ENCODE data around the gene MYF6. TPM values are rescaled to one million over a fixed set of nuclear protein-coding genes. Genes with fewer than 3 reads are reported as not detected.
"Not testable (repeated sequence)": the region's sequence is repeated elsewhere in the genome, so short reads cannot be mapped to it uniquely, and the experiment has no call there.

MYF6 gene
- total RNA-seq: not detected

DNA sequence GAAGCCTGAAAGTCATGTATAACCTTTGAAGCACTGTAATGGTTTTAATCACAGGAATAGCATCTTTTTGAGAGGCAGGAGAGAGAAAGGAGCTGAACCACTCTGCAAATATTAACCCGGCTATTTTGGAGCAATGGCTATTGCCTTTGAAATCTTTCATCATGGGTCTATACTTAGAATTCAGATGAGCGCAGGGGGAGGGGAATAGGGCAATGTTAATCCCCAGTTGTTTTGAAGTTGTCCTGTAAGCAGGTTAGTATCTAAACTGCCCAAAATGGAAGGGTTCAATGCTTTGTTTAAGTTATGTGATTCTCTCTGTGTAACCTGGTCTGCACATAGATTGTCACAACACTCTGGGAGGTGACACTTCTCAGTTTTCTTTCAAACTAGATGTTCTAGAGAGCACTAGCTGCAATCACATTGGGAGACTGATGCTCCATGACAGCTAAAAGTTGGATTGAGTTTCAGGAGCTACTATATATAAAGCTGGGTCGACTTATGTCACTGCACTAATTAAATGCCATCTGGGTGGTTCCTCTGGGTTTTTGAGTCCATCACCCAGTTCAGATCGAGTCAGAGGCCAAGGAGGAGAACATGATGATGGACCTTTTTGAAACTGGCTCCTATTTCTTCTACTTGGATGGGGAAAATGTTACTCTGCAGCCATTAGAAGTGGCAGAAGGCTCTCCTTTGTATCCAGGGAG lies at the start of gene MYF6:
Gene MYF6, plus strand, starts transcription at position 509 of the 704 bp plus-strand sequence. Its CDS starts 86 bp downstream, at position 595.
- Mint-ChIP-seq H3K4me1 (ENCODE audit: low read depth) (peaks cover 3% of the 10 kb centered on the region), H3K27me3 (ENCODE audit: low read depth) (peaks cover 22% of the 10 kb centered on the region), H3K4me3 (no peak within 1 kb of the TSS), H3K36me3 (ENCODE audit: low read depth) (no peaks in the 10 kb centered on the region), H3K27ac (no peak within 1 kb of the TSS), H3K9me3 (ENCODE audit: insufficient read depth) (no peaks in the 10 kb centered on the region)
- POLR2A ChIA-PET: no interaction called here
- DNase-seq: no peak
- CTCF ChIA-PET: interaction anchor here (0.9 kb wide), 1 partner anchor 780 kb away, joined by 3 read pairs; no protein-coding TSS in a partner anchor
- ATAC-seq: no peak

DNA sequence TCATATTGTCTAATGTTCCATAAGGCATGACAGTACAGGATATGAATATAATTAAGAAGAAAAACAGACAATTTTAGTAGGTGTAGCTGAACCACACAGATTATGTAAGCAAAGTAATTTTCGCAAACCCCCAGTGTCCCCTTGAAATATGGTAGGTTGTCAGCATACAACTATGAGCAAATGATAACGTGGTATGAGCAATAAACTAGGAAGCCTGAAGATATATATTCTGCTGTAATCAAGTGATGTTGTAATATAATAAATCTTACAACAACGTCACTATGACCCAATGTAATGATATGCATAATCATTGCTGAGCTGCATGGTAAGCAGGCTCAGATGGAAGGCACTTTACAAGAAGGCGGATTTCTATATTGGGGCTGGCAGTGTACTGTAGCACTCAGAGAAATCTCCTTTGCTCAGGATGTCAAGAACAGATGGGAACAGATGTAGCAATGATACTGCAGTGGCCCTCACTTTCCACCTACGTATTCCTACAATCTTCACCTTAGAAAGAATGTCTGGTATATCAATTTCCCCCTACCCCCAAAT lies 47.8 kb upstream of the MYF6 start:
- POLR2A ChIA-PET: no interaction called here
- Mint-ChIP-seq H3K36me3 (ENCODE audit: low read depth) (no peaks in the 10 kb centered on the region), H3K9me3 (ENCODE audit: insufficient read depth) (no peaks in the 10 kb centered on the region), H3K4me3 (no peak overlapping the region), H3K27me3 (ENCODE audit: low read depth) (no peaks in the 10 kb centered on the region), H3K4me1 (ENCODE audit: low read depth) (no peaks in the 10 kb centered on the region), H3K27ac (no peak overlapping the region)
- no peak for DNase-seq
- ATAC-seq: no peak
- CTCF ChIA-PET: no interaction called here

DNA sequence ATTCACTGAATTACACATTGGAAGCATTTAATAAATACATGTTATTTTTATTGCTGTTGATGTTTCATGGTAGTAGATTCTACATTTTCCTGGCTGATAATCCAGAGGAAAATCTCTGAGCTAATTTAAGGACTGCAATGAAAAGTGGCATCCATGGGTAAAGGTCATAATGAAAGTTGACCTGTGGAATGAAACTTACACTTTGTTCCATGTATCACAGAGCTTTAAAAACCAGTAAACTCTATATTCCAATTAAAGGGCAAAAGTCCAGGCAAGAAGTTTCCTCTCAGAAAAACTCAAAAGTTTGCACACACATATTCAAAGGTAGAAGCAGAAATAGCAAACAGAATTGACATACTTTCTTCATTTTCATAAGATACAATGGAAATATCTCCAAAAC lies 44.8 kb upstream of the MYF6 start:
- Mint-ChIP-seq H3K27me3 (ENCODE audit: low read depth) (no peaks in the 10 kb centered on the region), H3K9me3 (ENCODE audit: insufficient read depth) (peaks cover 7% of the 10 kb centered on the region), H3K36me3 (ENCODE audit: low read depth) (no peaks in the 10 kb centered on the region), H3K27ac (no peak overlapping the region), H3K4me1 (ENCODE audit: low read depth) (no peaks in the 10 kb centered on the region), H3K4me3 (no peak overlapping the region)
- no peak for DNase-seq
- POLR2A ChIA-PET: no interaction called here
- no peak for ATAC-seq
- CTCF ChIA-PET: no interaction called here

DNA sequence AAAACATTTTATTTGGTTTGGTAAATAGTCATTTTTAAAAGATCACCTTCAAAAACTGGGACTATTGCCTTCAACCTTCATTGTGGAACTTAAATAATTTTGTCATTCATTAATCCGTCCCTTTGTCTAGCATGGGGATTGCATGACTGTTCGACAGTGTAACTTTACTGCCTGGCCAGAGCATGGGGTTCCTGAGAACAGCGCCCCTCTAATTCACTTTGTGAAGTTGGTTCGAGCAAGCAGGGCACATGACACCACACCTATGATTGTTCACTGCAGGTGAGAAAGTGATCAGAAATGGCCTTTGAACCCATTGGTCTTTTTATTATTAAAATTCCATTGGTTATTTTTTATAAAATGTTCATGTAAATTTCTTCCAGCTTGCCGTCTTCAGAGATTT lies 37.2 kb upstream of the MYF6 start:
- Mint-ChIP-seq H3K27ac (no peak overlapping the region), H3K4me1 (ENCODE audit: low read depth) (no peaks in the 10 kb centered on the region), H3K27me3 (ENCODE audit: low read depth) (no peaks in the 10 kb centered on the region), H3K36me3 (ENCODE audit: low read depth) (no peaks in the 10 kb centered on the region), H3K9me3 (ENCODE audit: insufficient read depth) (peaks cover 7% of the 10 kb centered on the region), H3K4me3 (no peak overlapping the region)
- CTCF ChIA-PET: no interaction called here
- POLR2A ChIA-PET: no interaction called here
- DNase-seq (no peak), ATAC-seq (no peak)

DNA sequence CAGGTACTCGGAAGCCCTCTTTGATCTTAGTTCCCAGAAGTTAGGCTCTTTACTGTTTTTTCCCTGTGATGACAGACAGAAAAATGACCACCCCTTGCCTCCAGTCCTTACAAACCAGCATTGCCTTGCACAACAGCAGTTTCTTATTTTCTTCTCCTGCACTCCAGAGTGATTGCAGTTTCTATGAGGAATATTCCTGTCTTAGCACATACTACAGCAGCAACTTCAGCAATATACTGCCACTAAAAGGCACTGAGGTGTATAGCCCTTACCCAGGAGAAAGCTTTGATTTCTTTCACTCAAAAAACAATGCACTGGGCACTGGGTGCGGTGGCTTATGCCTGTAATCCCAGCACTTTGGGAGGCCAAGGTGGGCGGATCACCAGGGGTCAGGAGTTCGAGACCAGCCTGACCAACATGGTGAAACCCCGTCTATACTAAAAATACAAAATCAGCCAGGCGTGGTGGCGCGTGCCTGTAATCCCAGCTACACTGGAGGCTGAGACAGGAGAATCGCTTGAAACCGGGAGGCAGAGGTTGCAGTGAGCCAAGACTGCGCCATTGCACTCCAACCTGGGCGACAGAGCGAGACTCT lies 31.3 kb upstream of the MYF6 start:
- H3K27ac Mint-ChIP-seq; H3K36me3 Mint-ChIP-seq (ENCODE audit: low read depth); DNase-seq; POLR2A ChIA-PET; H3K27me3 Mint-ChIP-seq (ENCODE audit: low read depth); H3K4me1 Mint-ChIP-seq (ENCODE audit: low read depth); H3K9me3 Mint-ChIP-seq (ENCODE audit: insufficient read depth); CTCF ChIA-PET; H3K4me3 Mint-ChIP-seq; ATAC-seq: not testable (repeated sequence)

DNA sequence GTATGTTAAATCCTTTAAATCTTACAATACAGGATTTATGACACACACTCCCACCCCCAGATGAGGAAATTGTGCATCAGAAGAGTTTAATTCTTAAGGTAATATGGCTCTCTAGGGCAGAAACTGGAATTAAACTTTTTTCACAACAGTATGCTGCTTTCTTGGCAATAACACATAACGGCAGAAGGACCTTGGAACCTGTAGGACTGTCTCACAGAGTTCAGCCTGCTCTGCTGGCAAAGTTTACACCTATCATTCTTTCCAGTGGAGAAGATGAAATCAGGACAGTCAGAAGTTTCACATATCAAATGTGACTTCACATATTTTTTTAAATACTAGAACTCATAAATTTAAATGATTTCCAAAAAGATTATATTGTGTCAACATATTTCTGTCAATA lies 30.6 kb upstream of the MYF6 start:
- Mint-ChIP-seq H3K27me3 (ENCODE audit: low read depth) (no peaks in the 10 kb centered on the region), H3K27ac (no peak overlapping the region), H3K4me3 (no peak overlapping the region), H3K9me3 (ENCODE audit: insufficient read depth) (no peaks in the 10 kb centered on the region), H3K36me3 (ENCODE audit: low read depth) (no peaks in the 10 kb centered on the region), H3K4me1 (ENCODE audit: low read depth) (no peaks in the 10 kb centered on the region)
- POLR2A ChIA-PET: no interaction called here
- ATAC-seq (no peak), DNase-seq (no peak)
- CTCF ChIA-PET: no interaction called here

DNA sequence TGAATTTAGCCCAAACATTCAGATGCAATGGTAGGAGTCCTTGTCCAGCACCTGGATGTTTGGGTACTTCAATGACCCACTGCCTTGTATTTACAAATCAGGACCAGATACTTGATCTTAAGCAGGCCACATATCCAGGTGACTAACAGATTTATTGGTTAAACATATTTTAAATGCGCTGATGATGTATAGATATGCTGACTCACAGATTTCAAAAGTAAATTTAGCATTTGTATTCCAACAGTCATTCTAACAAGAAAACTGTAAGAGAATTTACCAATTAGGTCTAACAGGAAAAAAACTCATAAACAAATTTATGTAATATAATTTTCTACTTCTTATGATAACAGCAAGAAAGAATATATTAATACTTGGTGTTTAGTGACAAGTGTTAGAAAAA lies 29.4 kb upstream of the MYF6 start:
- H3K4me1 Mint-ChIP-seq (ENCODE audit: low read depth): no peaks in the 10 kb centered on the region
- H3K9me3 Mint-ChIP-seq (ENCODE audit: insufficient read depth): no peaks in the 10 kb centered on the region
- ChIA-PET CTCF (no interaction called here), POLR2A (no interaction called here)
- H3K27me3 Mint-ChIP-seq (ENCODE audit: low read depth): no peaks in the 10 kb centered on the region
- no peak overlapping the region for H3K4me3 Mint-ChIP-seq
- DNase-seq (no peak), ATAC-seq (no peak)
- no peak overlapping the region for H3K27ac Mint-ChIP-seq
- H3K36me3 Mint-ChIP-seq (ENCODE audit: low read depth): no peaks in the 10 kb centered on the region

DNA sequence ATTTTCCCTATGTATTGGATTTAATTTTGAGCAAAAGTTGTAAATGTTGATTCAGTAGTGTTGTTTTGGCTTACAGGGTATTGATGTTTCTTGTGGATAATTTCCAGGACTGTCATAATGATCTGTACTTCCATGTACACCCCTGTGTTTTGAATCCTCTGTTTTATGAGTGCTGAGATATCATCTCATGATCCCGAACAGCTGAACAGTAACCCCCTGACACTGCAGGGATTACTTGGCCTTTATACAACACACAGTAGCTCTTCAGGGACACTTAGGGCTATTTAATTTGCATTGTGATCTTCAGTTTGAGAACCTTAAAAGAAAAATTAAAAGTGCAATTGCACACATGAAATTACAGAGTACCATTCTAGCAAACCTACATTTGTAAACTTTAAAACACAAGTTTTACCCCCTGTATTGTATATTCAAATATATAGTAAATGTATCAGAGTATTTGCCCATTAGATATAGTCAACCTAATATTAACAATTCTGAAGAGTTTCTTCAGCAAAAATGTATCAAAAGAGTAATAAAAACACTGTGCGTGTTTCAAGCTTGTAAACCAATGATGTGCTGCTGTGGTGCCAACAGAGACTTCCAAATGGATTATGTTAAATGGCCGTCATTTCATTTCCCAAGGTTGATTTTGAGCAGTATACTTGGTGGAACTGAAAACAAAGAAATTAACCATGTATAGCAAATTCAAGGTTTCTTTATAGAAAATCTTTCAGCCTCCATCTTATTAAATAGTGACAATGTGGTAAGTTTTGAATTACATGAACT lies 27.9 kb upstream of the MYF6 start:
- ChIA-PET CTCF (no interaction called here), POLR2A (no interaction called here)
- Mint-ChIP-seq H3K36me3 (ENCODE audit: low read depth) (no peaks in the 10 kb centered on the region), H3K4me3 (no peak overlapping the region), H3K27ac (no peak overlapping the region), H3K9me3 (ENCODE audit: insufficient read depth) (no peaks in the 10 kb centered on the region), H3K27me3 (ENCODE audit: low read depth) (no peaks in the 10 kb centered on the region), H3K4me1 (ENCODE audit: low read depth) (no peaks in the 10 kb centered on the region)
- no peak for ATAC-seq
- no peak for DNase-seq

DNA sequence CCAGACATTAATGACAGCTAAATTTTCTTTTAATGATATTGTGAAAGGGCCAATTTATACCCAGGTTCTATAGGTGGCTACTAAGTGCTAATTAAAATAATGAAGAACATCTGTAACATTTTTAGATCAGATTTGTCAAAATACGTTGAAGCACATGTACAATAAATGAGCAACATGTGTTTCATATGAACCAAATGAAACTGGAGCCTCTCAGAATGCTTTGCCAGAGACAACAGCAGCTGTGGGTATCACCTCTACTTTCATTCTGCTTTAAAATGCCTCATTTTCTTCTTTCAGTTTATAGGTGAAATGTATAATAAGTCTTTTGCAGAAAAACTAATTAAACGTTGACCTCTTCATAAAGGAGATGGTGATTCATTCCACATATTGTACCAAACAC lies 26.1 kb upstream of the MYF6 start:
- no peak overlapping the region for H3K27ac Mint-ChIP-seq
- DNase-seq (no peak), ATAC-seq (no peak)
- H3K36me3 Mint-ChIP-seq (ENCODE audit: low read depth): no peaks in the 10 kb centered on the region
- no peaks in the 10 kb centered on the region for H3K27me3 Mint-ChIP-seq (ENCODE audit: low read depth)
- ChIA-PET POLR2A (no interaction called here), CTCF (no interaction called here)
- H3K4me1 Mint-ChIP-seq (ENCODE audit: low read depth): no peaks in the 10 kb centered on the region
- no peaks in the 10 kb centered on the region for H3K9me3 Mint-ChIP-seq (ENCODE audit: insufficient read depth)
- H3K4me3 Mint-ChIP-seq: no peak overlapping the region

DNA sequence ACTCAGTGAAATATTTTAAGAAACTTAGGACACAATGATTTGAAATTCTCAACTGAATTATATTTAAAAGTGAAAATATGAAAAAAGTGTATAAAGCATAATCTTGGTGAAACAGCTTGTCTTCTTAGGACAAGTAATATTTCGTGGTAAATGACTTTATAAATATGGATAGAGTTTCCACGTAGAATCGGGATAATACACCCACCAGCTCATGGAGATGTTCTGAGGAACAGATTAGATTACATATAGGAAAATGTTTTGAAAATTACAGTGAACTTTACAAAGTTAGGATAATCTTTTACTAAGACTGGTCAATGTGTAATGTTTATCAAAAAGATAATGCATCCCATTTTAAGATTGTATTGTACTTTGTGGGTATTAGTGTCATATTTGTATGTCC lies 25.6 kb upstream of the MYF6 start:
- Mint-ChIP-seq H3K4me1 (ENCODE audit: low read depth) (no peaks in the 10 kb centered on the region), H3K27ac (no peak overlapping the region), H3K9me3 (ENCODE audit: insufficient read depth) (no peaks in the 10 kb centered on the region), H3K4me3 (no peak overlapping the region), H3K36me3 (ENCODE audit: low read depth) (no peaks in the 10 kb centered on the region), H3K27me3 (ENCODE audit: low read depth) (no peaks in the 10 kb centered on the region)
- no peak for DNase-seq
- ChIA-PET POLR2A (no interaction called here), CTCF (no interaction called here)
- ATAC-seq: no peak

DNA sequence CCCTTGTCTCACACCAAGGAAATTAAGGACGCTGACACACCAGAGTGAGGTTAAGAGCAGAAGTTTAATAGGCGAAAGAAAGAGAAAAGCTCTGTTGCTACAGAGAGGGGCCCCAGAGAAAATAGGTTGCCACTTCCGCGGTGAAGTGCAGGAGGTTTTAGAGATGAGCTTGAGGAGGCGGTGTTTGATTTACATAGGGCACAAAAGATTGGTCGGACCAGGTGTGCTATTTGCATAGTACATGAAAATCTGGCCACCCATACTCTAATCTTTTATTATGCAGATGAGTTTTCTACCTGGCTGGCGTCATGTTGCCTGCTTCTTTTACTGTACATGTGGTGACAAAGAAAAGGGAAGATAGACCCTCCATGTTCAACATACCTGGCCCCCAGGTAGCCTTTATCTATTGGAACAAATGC lies 23.3 kb upstream of the MYF6 start:
- POLR2A ChIA-PET: no interaction called here
- no peaks in the 10 kb centered on the region for H3K4me1 Mint-ChIP-seq (ENCODE audit: low read depth)
- CTCF ChIA-PET: no interaction called here
- H3K9me3 Mint-ChIP-seq (ENCODE audit: insufficient read depth): no peaks in the 10 kb centered on the region
- H3K27ac Mint-ChIP-seq: no peak overlapping the region
- H3K27me3 Mint-ChIP-seq (ENCODE audit: low read depth): no peaks in the 10 kb centered on the region
- H3K36me3 Mint-ChIP-seq (ENCODE audit: low read depth): no peaks in the 10 kb centered on the region
- no peak overlapping the region for H3K4me3 Mint-ChIP-seq
- no peak for DNase-seq
- ATAC-seq: no peak

DNA sequence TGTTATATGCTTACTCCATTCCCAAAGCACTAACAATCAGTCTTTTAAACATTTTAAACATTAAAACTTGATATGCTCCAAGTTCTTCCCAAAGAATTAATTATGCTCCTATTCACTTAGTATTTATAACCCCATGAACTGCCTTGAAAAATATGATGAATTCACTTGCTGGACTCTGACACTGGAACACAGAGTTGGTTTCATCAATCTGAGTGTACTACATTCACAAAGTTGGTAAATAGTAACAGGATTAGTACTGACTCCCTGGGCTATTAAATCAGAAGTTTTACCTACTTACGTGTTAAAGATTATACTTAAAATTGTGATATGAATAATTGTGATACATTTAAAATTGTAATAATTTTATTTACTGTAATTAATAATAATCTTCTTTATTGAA lies 17.3 kb upstream of the MYF6 start:
- Mint-ChIP-seq H3K36me3 (ENCODE audit: low read depth) (no peaks in the 10 kb centered on the region), H3K27me3 (ENCODE audit: low read depth) (no peaks in the 10 kb centered on the region), H3K4me3 (no peak overlapping the region), H3K9me3 (ENCODE audit: insufficient read depth) (no peaks in the 10 kb centered on the region), H3K4me1 (ENCODE audit: low read depth) (no peaks in the 10 kb centered on the region), H3K27ac (no peak overlapping the region)
- ATAC-seq: no peak
- no peak for DNase-seq
- POLR2A ChIA-PET: no interaction called here
- CTCF ChIA-PET: no interaction called here

Data from activated CD8-positive, alpha-beta T cell treated with anti-CD3 and anti-CD28 coated beads, Interleukin-2, amount 10 ng/mL, durations not matched to agents 7 days and 5 days (primary cell).